ENCODE results near the gene CIAO2B. TPM values are rescaled to one million over a fixed set of nuclear protein-coding genes. Genes with fewer than 3 reads are reported as not detected.

CIAO2B gene
- total and polyA plus RNA-seq, 2 experiments from 2014 or later: 111 to 182 TPM

DNA sequence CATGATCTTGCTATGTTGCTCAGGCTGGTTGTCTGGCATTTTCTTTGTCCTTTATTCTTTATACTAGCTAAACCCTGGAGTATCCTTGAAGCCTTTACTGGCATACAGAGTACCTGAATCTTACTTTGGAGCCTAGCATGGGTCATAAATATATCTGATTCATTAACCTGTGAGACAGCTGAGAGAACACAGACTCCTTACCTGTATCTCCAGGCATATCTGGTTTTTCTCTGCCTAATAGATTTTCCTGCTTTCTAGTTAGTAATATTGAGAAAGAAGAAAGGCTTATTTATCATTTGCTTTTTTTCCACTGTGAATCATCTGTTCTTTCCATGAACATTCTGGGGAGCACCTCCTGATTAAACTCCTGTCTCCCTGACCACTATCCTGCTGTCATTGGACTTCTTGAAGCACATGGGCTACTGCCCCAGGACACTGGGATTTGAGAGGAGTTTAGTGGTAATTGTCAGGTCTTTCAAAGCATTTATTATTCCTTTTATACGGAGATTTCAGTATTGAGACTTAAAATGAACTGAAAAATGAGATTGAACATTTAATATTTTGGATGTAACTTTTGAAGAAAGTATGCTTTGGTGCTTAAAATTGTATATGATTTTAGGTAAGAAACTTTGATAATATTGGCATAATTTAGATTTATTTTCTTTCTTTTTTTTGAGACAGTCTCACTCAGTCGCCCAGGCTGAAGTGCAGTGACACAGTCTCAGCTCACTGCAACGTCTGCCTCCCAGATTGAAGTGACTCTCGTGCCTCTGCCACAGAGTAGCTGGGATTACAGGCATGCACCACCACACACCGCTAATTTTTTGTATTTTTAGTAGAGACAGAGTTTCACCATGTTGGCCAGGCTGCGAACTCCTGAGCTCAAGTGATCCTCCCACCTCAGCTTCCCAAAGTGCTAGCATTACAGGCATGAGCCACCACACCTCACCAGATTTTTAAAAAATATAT is 45.3 kb downstream of the CIAO2B start:
- no peak overlapping the region for H3K4me2 ChIP-seq (ENCODE audit: unreplicated experiment)
- H3F3A ChIP-seq (ENCODE audit: insufficient read depth): peaks cover 18% of the 10 kb centered on the region
- no peak overlapping the region for H3K4me3 ChIP-seq
- 89 to 96% methylated on average over 6 of the region's 6 CpGs for WGBS, 2 experiments (ENCODE audit: low coverage in 1 of 2, low lambda C conversion rate in 2 of 2, missing lambda C conversion rate in 2 of 2)
- no peak for DNase-seq
- no peaks in the 10 kb centered on the region for H3K9me3 ChIP-seq (ENCODE audit: low read depth)
- H4K20me1 ChIP-seq (ENCODE audit: insufficient read depth): no peaks in the 10 kb centered on the region
- H2AFZ ChIP-seq: no peak overlapping the region
- TF ChIP-seq EZH2phosphoT487 (IDR thresholded peaks at IDR 0.05; ENCODE audit: insufficient read depth, low read depth) (no peak), EZH2 (IDR thresholded peaks at IDR 0.05; ENCODE audit: insufficient read depth, poor library complexity, severe bottlenecking) (no peak)
- H3K36me3 ChIP-seq (ENCODE audit: low read depth): no peaks in the 10 kb centered on the region
- no peak overlapping the region for H3K27ac ChIP-seq
- H3K4me1 ChIP-seq (ENCODE audit: insufficient read depth): peaks cover 16% of the 10 kb centered on the region
- H3K79me2 ChIP-seq (ENCODE audit: insufficient read depth): peaks cover 8% of the 10 kb centered on the region; the same call in 1 of the 2 replicates
- H3K27me3 ChIP-seq (replicated peaks; ENCODE audit: insufficient read depth): no peaks in the 10 kb centered on the region
- in situ Hi-C loops (cut with MboI): no loop called here
- no peaks in the 10 kb centered on the region for H3K9me2 ChIP-seq (ENCODE audit: insufficient read depth)
- H3K9ac ChIP-seq: no peak overlapping the region

DNA sequence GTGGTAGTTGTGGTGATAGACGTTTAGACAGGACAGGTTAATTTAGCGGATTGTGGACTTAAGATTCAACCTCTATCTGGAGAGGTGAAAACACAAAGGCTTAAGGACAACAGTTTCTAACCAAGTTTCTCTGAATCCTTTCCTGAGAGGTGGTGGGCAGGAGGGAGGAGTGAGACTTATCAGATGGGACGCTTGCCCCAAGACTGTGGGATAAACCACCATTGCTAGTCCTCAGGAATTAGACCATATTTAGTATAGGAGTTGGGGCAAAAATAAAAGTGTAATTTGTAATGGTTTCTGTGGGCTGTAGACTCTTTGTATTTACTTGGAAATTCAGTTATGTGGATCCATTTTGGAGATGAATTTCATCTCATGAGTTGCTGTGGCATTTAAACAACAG is 47.3 kb downstream of the CIAO2B start:
- H3K4me3 ChIP-seq: no peak overlapping the region
- H3K27ac ChIP-seq: no peak overlapping the region
- DNase-seq: no peak
- TF ChIP-seq EZH2phosphoT487 (IDR thresholded peaks at IDR 0.05; ENCODE audit: insufficient read depth, low read depth) (no peak), EZH2 (IDR thresholded peaks at IDR 0.05; ENCODE audit: insufficient read depth, poor library complexity, severe bottlenecking) (no peak)
- H3K4me2 ChIP-seq (ENCODE audit: unreplicated experiment): peak overlapping the region; percentile 23
- H2AFZ ChIP-seq: no peak overlapping the region
- H3K9me3 ChIP-seq (ENCODE audit: low read depth): no peaks in the 10 kb centered on the region
- no peaks in the 10 kb centered on the region for H3K27me3 ChIP-seq (replicated peaks; ENCODE audit: insufficient read depth)
- H3K36me3 ChIP-seq (ENCODE audit: low read depth): no peaks in the 10 kb centered on the region
- no peak overlapping the region for H3K9ac ChIP-seq
- no peaks in the 10 kb centered on the region for H3K9me2 ChIP-seq (ENCODE audit: insufficient read depth)
- WGBS, 2 experiments (ENCODE audit: low coverage in 1 of 2, low lambda C conversion rate in 2 of 2, missing lambda C conversion rate in 2 of 2): 97% methylated on average over 3 of the region's 3 CpGs
- peaks cover 14% of the 10 kb centered on the region for H3K79me2 ChIP-seq (ENCODE audit: insufficient read depth)
- peaks cover 16% of the 10 kb centered on the region for H3K4me1 ChIP-seq (ENCODE audit: insufficient read depth)
- in situ Hi-C loops (cut with MboI): no loop called here
- H4K20me1 ChIP-seq (ENCODE audit: insufficient read depth): no peaks in the 10 kb centered on the region
- H3F3A ChIP-seq (ENCODE audit: insufficient read depth): peaks cover 18% of the 10 kb centered on the region

DNA sequence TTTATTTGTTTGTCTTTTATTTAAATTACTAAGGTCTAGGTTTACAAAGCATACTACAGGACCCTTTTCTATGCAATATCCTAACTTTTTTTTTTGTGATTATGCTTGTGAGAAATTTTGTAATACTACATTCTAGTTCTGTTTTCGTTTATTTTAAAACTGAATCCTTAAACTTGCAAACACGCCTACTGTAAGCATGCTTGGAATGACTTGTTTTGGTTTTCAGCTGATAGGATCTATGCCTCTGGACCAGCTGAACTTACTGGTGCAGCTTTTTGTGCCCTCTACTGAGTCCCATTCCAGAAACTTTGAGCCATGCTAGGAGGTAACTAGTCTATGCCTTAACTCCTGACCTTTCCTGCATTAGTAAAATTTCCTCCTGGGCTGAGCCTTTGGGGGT is 47.9 kb downstream of the CIAO2B start:
- WGBS, 2 experiments (ENCODE audit: low coverage in 1 of 2, low lambda C conversion rate in 2 of 2, missing lambda C conversion rate in 2 of 2): 55 to 64% methylated on average over 2 of the region's 2 CpGs
- Histone ChIP-seq H3K4me2 (ENCODE audit: unreplicated experiment) (peak overlapping the region; percentile 23), H3K79me2 (ENCODE audit: insufficient read depth) (peaks cover 20% of the 10 kb centered on the region), H3K27ac (no peak overlapping the region), H3K36me3 (ENCODE audit: low read depth) (no peaks in the 10 kb centered on the region), H3K9me2 (ENCODE audit: insufficient read depth) (no peaks in the 10 kb centered on the region), H3F3A (ENCODE audit: insufficient read depth) (peaks cover 18% of the 10 kb centered on the region), H3K4me1 (ENCODE audit: insufficient read depth) (peaks cover 16% of the 10 kb centered on the region), H2AFZ (no peak overlapping the region), H3K4me3 (no peak overlapping the region), H3K9me3 (ENCODE audit: low read depth) (no peaks in the 10 kb centered on the region), H4K20me1 (ENCODE audit: insufficient read depth) (no peaks in the 10 kb centered on the region), H3K9ac (no peak overlapping the region), H3K27me3 (replicated peaks; ENCODE audit: insufficient read depth) (no peaks in the 10 kb centered on the region)
- peak; percentile 20 for DNase-seq
- TF ChIP-seq EZH2phosphoT487 (IDR thresholded peaks at IDR 0.05; ENCODE audit: insufficient read depth, low read depth) (no peak), EZH2 (IDR thresholded peaks at IDR 0.05; ENCODE audit: insufficient read depth, poor library complexity, severe bottlenecking) (no peak)
- in situ Hi-C loops (cut with MboI): no loop called here

DNA sequence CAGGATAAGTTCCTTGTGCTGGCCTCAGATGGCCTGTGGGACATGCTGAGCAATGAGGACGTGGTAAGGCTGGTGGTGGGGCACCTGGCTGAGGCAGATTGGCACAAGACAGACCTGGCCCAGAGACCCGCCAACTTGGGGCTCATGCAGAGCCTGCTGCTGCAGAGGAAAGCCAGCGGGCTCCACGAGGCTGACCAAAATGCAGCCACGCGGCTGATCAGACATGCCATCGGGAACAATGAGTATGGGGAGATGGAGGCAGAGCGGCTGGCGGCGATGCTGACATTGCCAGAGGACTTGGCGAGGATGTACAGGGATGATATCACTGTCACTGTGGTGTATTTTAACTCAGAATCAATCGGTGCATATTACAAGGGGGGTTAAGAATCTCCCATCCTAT is 48.7 kb downstream of the CIAO2B start:
- in situ Hi-C loops (cut with MboI): no loop called here
- no peaks in the 10 kb centered on the region for H4K20me1 ChIP-seq (ENCODE audit: insufficient read depth)
- no peaks in the 10 kb centered on the region for H3K36me3 ChIP-seq (ENCODE audit: low read depth)
- H3K27me3 ChIP-seq (replicated peaks; ENCODE audit: insufficient read depth): no peaks in the 10 kb centered on the region
- no peak overlapping the region for H3K4me2 ChIP-seq (ENCODE audit: unreplicated experiment)
- H3K9me2 ChIP-seq (ENCODE audit: insufficient read depth): no peaks in the 10 kb centered on the region
- H2AFZ ChIP-seq: no peak overlapping the region
- no peak for DNase-seq
- H3K9me3 ChIP-seq (ENCODE audit: low read depth): no peaks in the 10 kb centered on the region
- H3K79me2 ChIP-seq (ENCODE audit: insufficient read depth): peaks cover 25% of the 10 kb centered on the region
- H3K27ac ChIP-seq: no peak overlapping the region
- no peak for TF ChIP-seq EZH2 (IDR thresholded peaks at IDR 0.05; ENCODE audit: insufficient read depth, poor library complexity, severe bottlenecking)
- TF ChIP-seq EZH2phosphoT487 (IDR thresholded peaks at IDR 0.05; ENCODE audit: insufficient read depth, low read depth): no peak
- no peak overlapping the region for H3K9ac ChIP-seq
- H3K4me3 ChIP-seq: no peak overlapping the region
- peaks cover 16% of the 10 kb centered on the region for H3K4me1 ChIP-seq (ENCODE audit: insufficient read depth)
- 94 to 95% methylated on average over 12 of the region's 12 CpGs for WGBS, 2 experiments (ENCODE audit: low coverage in 1 of 2, low lambda C conversion rate in 2 of 2, missing lambda C conversion rate in 2 of 2)
- H3F3A ChIP-seq (ENCODE audit: insufficient read depth): peaks cover 18% of the 10 kb centered on the region
